ENCODE data around the gene ARHGEF19. TPM values are rescaled to one million over a fixed set of nuclear protein-coding genes. Genes with fewer than 3 reads are reported as not detected.

ARHGEF19 gene
- total and polyA plus RNA-seq, 2 of the 13 experiments (the other 11 are each of a cell fraction or from before 2014, with no cell fraction given): 1.7 to 1.8 TPM

DNA sequence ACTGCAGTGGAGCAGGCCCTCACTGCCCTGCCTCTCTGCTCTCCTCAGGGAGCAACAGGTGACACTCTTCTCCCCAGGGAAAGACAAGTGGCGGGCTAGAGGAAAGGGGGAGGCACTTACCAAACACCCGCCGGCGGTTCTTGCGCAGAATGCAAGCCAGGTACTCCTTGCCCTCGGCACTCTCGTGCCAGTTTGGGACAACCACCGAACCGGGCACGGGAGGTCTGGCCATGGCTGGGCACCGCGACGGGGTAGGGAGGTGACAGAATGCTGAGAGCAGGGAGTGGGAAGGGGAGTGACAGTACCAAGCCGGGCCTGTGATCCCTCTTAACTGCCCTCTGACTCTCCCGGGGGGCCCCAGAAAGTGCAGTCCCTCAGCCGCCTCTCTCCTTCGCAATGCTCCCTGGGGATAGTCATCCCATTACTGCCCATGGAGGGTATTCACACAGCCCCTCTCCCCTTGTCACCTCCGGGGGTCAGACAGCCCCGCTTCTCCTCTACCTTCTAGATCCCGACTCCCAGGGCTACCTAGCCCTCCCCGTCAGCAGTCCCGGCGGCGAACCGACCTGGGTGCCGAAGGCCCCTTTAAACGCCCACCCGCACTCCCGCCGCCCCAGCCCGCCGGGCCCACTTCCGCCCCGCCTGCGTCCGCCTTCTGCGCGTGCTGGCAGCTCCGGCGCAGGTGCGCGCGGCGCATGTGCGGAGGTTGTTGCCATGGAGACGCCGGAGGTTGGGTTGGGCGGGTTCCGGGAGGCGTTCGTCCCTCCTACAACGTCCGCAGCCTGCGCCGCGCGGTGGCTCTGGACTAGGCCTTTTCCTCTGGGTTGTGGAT, 24.3 kb upstream of the ARHGEF19 start, which contains the start of gene CPLANE2 (continued):
- TF ChIP-seq KDM2A (CRISPR knock-in tag; IDR thresholded peaks at IDR 0.05; ENCODE audit: borderline replicate concordance, low read depth): peak; percentile 26; the same call in 1 of the 2 replicates
- TF ChIP-seq, protein P1, sequence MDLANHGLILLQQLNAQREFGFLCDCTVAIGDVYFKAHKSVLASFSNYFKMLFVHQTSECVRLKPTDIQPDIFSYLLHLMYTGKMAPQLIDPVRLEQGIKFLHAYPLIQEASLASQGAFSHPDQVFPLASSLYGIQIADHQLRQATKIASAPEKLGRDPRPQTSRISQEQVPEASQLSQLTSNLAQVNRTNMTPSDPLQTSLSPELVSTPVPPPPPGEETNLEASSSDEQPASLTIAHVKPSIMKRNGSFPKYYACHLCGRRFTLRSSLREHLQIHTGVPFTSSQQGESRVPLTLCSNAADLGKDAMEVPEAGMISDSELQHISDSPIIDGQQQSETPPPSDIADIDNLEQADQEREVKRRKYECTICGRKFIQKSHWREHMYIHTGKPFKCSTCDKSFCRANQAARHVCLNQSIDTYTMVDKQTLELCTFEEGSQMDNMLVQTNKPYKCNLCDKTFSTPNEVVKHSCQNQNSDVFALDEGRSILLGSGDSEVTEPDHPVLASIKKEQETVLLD (CRISPR knock-in tag; IDR thresholded peaks at IDR 0.05; ENCODE audit: low read depth): no peak
- peak; percentile 78 for TF ChIP-seq ETV5 (CRISPR knock-in tag; IDR thresholded peaks at IDR 0.05; ENCODE audit: borderline replicate concordance)
- no peak for TF ChIP-seq ZNF256 (CRISPR knock-in tag; conservative IDR thresholded peaks at IDR 0.05)
- no peak for TF ChIP-seq MIXL1 (CRISPR knock-in tag; IDR thresholded peaks at IDR 0.05)
- TF ChIP-seq, protein P2, sequence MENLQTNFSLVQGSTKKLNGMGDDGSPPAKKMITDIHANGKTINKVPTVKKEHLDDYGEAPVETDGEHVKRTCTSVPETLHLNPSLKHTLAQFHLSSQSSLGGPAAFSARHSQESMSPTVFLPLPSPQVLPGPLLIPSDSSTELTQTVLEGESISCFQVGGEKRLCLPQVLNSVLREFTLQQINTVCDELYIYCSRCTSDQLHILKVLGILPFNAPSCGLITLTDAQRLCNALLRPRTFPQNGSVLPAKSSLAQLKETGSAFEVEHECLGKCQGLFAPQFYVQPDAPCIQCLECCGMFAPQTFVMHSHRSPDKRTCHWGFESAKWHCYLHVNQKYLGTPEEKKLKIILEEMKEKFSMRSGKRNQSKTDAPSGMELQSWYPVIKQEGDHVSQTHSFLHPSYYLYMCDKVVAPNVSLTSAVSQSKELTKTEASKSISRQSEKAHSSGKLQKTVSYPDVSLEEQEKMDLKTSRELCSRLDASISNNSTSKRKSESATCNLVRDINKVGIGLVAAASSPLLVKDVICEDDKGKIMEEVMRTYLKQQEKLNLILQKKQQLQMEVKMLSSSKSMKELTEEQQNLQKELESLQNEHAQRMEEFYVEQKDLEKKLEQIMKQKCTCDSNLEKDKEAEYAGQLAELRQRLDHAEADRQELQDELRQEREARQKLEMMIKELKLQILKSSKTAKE (CRISPR knock-in tag; IDR thresholded peaks at IDR 0.05; ENCODE audit: borderline replicate concordance): no peak
- no peak for TF ChIP-seq ZNF83 (CRISPR knock-in tag; IDR thresholded peaks at IDR 0.05; ENCODE audit: borderline replicate concordance)
- no peak for TF ChIP-seq ZNF644 (CRISPR knock-in tag; IDR thresholded peaks at IDR 0.05; ENCODE audit: low read depth)
- no peak for TF ChIP-seq FOSL1 (CRISPR knock-in tag; IDR thresholded peaks at IDR 0.05; ENCODE audit: borderline replicate concordance)
- 0 out of 2 replicates have a peak, but pooled peaks have one; percentile 37 for TF ChIP-seq ZNF567 (CRISPR knock-in tag; IDR thresholded peaks at IDR 0.05; ENCODE audit: borderline replicate concordance)
- TF ChIP-seq, protein P3, sequence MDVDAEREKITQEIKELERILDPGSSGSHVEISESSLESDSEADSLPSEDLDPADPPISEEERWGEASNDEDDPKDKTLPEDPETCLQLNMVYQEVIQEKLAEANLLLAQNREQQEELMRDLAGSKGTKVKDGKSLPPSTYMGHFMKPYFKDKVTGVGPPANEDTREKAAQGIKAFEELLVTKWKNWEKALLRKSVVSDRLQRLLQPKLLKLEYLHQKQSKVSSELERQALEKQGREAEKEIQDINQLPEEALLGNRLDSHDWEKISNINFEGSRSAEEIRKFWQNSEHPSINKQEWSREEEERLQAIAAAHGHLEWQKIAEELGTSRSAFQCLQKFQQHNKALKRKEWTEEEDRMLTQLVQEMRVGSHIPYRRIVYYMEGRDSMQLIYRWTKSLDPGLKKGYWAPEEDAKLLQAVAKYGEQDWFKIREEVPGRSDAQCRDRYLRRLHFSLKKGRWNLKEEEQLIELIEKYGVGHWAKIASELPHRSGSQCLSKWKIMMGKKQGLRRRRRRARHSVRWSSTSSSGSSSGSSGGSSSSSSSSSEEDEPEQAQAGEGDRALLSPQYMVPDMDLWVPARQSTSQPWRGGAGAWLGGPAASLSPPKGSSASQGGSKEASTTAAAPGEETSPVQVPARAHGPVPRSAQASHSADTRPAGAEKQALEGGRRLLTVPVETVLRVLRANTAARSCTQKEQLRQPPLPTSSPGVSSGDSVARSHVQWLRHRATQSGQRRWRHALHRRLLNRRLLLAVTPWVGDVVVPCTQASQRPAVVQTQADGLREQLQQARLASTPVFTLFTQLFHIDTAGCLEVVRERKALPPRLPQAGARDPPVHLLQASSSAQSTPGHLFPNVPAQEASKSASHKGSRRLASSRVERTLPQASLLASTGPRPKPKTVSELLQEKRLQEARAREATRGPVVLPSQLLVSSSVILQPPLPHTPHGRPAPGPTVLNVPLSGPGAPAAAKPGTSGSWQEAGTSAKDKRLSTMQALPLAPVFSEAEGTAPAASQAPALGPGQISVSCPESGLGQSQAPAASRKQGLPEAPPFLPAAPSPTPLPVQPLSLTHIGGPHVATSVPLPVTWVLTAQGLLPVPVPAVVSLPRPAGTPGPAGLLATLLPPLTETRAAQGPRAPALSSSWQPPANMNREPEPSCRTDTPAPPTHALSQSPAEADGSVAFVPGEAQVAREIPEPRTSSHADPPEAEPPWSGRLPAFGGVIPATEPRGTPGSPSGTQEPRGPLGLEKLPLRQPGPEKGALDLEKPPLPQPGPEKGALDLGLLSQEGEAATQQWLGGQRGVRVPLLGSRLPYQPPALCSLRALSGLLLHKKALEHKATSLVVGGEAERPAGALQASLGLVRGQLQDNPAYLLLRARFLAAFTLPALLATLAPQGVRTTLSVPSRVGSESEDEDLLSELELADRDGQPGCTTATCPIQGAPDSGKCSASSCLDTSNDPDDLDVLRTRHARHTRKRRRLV (CRISPR knock-in tag; IDR thresholded peaks at IDR 0.05): no peak
- no peak for TF ChIP-seq HNF4A (CRISPR knock-in tag; IDR thresholded peaks at IDR 0.05)
- TF ChIP-seq, protein P4, sequence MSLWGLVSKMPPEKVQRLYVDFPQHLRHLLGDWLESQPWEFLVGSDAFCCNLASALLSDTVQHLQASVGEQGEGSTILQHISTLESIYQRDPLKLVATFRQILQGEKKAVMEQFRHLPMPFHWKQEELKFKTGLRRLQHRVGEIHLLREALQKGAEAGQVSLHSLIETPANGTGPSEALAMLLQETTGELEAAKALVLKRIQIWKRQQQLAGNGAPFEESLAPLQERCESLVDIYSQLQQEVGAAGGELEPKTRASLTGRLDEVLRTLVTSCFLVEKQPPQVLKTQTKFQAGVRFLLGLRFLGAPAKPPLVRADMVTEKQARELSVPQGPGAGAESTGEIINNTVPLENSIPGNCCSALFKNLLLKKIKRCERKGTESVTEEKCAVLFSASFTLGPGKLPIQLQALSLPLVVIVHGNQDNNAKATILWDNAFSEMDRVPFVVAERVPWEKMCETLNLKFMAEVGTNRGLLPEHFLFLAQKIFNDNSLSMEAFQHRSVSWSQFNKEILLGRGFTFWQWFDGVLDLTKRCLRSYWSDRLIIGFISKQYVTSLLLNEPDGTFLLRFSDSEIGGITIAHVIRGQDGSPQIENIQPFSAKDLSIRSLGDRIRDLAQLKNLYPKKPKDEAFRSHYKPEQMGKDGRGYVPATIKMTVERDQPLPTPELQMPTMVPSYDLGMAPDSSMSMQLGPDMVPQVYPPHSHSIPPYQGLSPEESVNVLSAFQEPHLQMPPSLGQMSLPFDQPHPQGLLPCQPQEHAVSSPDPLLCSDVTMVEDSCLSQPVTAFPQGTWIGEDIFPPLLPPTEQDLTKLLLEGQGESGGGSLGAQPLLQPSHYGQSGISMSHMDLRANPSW (CRISPR knock-in tag; IDR thresholded peaks at IDR 0.05; ENCODE audit: borderline replicate concordance): no peak
- TF ChIP-seq MYNN (CRISPR knock-in tag; IDR thresholded peaks at IDR 0.05; ENCODE audit: low read depth): no peak
- TF ChIP-seq, protein P5, sequence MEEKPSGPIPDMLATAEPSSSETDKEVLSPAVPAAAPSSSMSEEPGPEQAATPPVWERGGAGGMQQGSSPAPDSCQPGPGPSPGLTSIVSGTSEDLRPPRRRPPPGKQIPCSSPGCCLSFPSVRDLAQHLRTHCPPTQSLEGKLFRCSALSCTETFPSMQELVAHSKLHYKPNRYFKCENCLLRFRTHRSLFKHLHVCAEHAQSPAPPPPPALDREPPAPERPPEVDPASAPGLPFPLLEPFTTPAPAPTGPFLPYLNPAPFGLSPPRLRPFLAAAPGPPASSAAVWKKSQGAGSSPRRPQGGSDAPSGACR (CRISPR knock-in tag; IDR thresholded peaks at IDR 0.05): 0 out of 2 replicates have a peak, but pooled peaks have one; percentile 23

All from HepG2 (cell line).